ENCODE measurements around the gene SNX24. TPM values are rescaled to one million over a fixed set of nuclear protein-coding genes. Genes with fewer than 3 reads are reported as not detected.

SNX24 gene
- total and polyA plus RNA-seq, 2 of the 4 experiments (the other 2 are of a cell fraction), result 13.8 to 15.0 TPM

DNA sequence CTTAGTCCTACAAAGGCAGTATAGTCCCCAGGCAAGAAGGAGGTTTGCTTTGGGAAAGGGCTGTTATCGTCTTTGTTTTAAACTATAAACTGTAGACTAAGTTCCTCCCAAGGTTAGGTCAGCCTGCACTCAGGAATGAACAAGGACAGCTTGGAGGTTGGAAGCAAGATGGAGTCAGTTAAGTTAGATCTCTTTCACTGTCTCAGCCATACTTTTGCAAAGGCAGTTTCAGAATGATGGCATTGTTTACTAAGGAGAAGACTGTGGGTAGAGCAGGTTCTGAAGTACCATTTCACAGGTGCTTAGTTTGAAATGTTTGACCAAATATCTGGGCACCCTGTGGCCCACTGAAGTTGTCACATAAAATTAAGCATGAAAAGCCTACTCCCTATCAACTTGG is 19.4 kb downstream of the SNX24 start:
- Histone ChIP-seq H2BK120ac (ENCODE audit: low read depth, low read length) (no peak overlapping the region), H3K9me3 (ENCODE audit: control insufficient read depth, insufficient read depth, low read length) (no peaks in the 10 kb centered on the region), H2BK15ac (ENCODE audit: low read depth, low read length) (no peak overlapping the region), H3K9me1 (ENCODE audit: insufficient read depth, low read length) (no peaks in the 10 kb centered on the region), H3K18ac (ENCODE audit: low read depth, low read length) (no peak overlapping the region), H3K4me3 (ENCODE audit: insufficient read depth, low read depth, low read length) (no peak overlapping the region), H2BK5ac (ENCODE audit: low read depth, low read length, poor library complexity, severe bottlenecking) (no peak overlapping the region), H3K4me1 (ENCODE audit: control insufficient read depth, insufficient read depth, low read length) (no peaks in the 10 kb centered on the region), H2AK9ac (replicated peaks; ENCODE audit: low read depth, low read length, poor library complexity) (no peak overlapping the region), H4K8ac (ENCODE audit: low read depth in 2 of 2, low read length in 2 of 2) (no peak overlapping the region), H2BK20ac (ENCODE audit: low read depth, low read length) (no peak overlapping the region), H4K20me1 (ENCODE audit: insufficient read depth, low read length) (no peaks in the 10 kb centered on the region), H3K4me2 (ENCODE audit: low read depth, low read length) (no peak overlapping the region), H3K14ac (replicated peaks; ENCODE audit: low read depth, low read length) (no peak overlapping the region), H3K27me3 (ENCODE audit: control insufficient read depth, insufficient read depth, low read length) (no peaks in the 10 kb centered on the region), H2AFZ (replicated peaks; ENCODE audit: low read length, poor library complexity) (no peak overlapping the region), H2AK5ac (ENCODE audit: low read depth, low read length) (no peak overlapping the region), H3K56ac (ENCODE audit: extremely low read depth, insufficient read depth, low read length) (no peak overlapping the region), H3K9ac (ENCODE audit: low read depth, low read length) (no peak overlapping the region), H3K79me1 (ENCODE audit: low read depth in 1 of 2, low read length in 2 of 2) (peaks cover 14 to 30% of the 10 kb centered on the region in 2 experiments), H3K23ac (ENCODE audit: low read depth, low read length) (no peak overlapping the region), H4K5ac (ENCODE audit: low read depth, low read length) (no peak overlapping the region), H4K91ac (ENCODE audit: insufficient read depth, low read depth, low read length) (no peak overlapping the region), H3K4ac (ENCODE audit: low read depth, low read length) (no peak overlapping the region), H3K27ac (ENCODE audit: insufficient read depth, low read length) (no peak overlapping the region), H3K36me3 (ENCODE audit: control insufficient read depth, insufficient read depth, low read length) (peaks cover 8% of the 10 kb centered on the region)
- ATAC-seq (ENCODE audit: low read depth), result no peak
- DNase-seq, result no peak
- no peak for TF ChIP-seq CEBPB (IDR thresholded peaks at IDR 0.05; ENCODE audit: low read depth, low read length)
- no peak for TF ChIP-seq SMC3 (IDR thresholded peaks at IDR 0.05; ENCODE audit: low read depth, low read length)
- TF ChIP-seq NFE2L2 (IDR thresholded peaks at IDR 0.05; ENCODE audit: low read depth, low read length), result no peak
- no peak for TF ChIP-seq MAZ (IDR thresholded peaks at IDR 0.05; ENCODE audit: borderline replicate concordance, low read depth, low read length)
- TF ChIP-seq RFX5 (IDR thresholded peaks at IDR 0.05; ENCODE audit: low read depth, low read length), result no peak
- no peak for TF ChIP-seq POLR2A (IDR thresholded peaks at IDR 0.05; ENCODE audit: low read depth, low read length)
- TF ChIP-seq, protein P1, sequence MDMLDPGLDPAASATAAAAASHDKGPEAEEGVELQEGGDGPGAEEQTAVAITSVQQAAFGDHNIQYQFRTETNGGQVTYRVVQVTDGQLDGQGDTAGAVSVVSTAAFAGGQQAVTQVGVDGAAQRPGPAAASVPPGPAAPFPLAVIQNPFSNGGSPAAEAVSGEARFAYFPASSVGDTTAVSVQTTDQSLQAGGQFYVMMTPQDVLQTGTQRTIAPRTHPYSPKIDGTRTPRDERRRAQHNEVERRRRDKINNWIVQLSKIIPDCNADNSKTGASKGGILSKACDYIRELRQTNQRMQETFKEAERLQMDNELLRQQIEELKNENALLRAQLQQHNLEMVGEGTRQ (IDR thresholded peaks at IDR 0.05; ENCODE audit: low read depth, low read length), result no peak
- no peak for TF ChIP-seq BHLHE40 (IDR thresholded peaks at IDR 0.05; ENCODE audit: low read depth, low read length)
- no peak for TF ChIP-seq RAD21 (IDR thresholded peaks at IDR 0.05; ENCODE audit: low read length)
- no peak for TF ChIP-seq FOS (IDR thresholded peaks at IDR 0.05; ENCODE audit: low read depth, low read length)
- no peak for TF ChIP-seq MXI1 (IDR thresholded peaks at IDR 0.05; ENCODE audit: borderline replicate concordance, low read depth, low read length)
- TF ChIP-seq CHD1 (IDR thresholded peaks at IDR 0.05; ENCODE audit: low read depth, low read length), result no peak
- no peak for TF ChIP-seq MAFK (IDR thresholded peaks at IDR 0.05; ENCODE audit: low read depth, low read length)
- TF ChIP-seq, protein P2, sequence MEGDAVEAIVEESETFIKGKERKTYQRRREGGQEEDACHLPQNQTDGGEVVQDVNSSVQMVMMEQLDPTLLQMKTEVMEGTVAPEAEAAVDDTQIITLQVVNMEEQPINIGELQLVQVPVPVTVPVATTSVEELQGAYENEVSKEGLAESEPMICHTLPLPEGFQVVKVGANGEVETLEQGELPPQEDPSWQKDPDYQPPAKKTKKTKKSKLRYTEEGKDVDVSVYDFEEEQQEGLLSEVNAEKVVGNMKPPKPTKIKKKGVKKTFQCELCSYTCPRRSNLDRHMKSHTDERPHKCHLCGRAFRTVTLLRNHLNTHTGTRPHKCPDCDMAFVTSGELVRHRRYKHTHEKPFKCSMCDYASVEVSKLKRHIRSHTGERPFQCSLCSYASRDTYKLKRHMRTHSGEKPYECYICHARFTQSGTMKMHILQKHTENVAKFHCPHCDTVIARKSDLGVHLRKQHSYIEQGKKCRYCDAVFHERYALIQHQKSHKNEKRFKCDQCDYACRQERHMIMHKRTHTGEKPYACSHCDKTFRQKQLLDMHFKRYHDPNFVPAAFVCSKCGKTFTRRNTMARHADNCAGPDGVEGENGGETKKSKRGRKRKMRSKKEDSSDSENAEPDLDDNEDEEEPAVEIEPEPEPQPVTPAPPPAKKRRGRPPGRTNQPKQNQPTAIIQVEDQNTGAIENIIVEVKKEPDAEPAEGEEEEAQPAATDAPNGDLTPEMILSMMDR (conservative IDR thresholded peaks at IDR 0.05; ENCODE audit: low read depth, low read length), result no peak
- TF ChIP-seq RCOR1 (IDR thresholded peaks at IDR 0.05; ENCODE audit: insufficient replicate concordance, low read length), result no peak
- TF ChIP-seq, protein P3, sequence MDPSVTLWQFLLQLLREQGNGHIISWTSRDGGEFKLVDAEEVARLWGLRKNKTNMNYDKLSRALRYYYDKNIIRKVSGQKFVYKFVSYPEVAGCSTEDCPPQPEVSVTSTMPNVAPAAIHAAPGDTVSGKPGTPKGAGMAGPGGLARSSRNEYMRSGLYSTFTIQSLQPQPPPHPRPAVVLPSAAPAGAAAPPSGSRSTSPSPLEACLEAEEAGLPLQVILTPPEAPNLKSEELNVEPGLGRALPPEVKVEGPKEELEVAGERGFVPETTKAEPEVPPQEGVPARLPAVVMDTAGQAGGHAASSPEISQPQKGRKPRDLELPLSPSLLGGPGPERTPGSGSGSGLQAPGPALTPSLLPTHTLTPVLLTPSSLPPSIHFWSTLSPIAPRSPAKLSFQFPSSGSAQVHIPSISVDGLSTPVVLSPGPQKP (IDR thresholded peaks at IDR 0.05; ENCODE audit: borderline replicate concordance, low read depth, low read length), result no peak
- in situ Hi-C loops (cut with MboI; ENCODE audit: low sequenced_read_pairs) (no loop called here), dilution Hi-C loops (cut with HindIII; ENCODE audit: low sequenced_read_pairs, unreplicated experiment) (no loop called here), intact Hi-C loops (cut with micrococcal nuclease) (no loop called here)
- WGBS, 2 experiments (ENCODE audit: extremely low coverage in 2 of 2, insufficient read length in 1 of 2), result no CpG with 5 or more reads among the region's 1 CpG
- ChIA-PET CTCF (no interaction called here), POLR2A (ENCODE audit: unreplicated experiment) (no interaction called here)
- BruUV-seq (replicated peaks), result no TSS peak
